ENCODE data around the gene MDN1. TPM values are rescaled to one million over a fixed set of nuclear protein-coding genes. Genes with fewer than 3 reads are reported as not detected.
A peak's percentile ranks its signal among the peaks of the same experiment; 100 is the strongest.
"Not testable (repeated sequence)": the region's sequence is repeated elsewhere in the genome, so short reads cannot be mapped to it uniquely, and the experiment has no call there.

MDN1 gene
- total and polyA plus RNA-seq, 3 donors from 2014 or later: 39.1 to 89.0 (median 80.3) TPM

DNA sequence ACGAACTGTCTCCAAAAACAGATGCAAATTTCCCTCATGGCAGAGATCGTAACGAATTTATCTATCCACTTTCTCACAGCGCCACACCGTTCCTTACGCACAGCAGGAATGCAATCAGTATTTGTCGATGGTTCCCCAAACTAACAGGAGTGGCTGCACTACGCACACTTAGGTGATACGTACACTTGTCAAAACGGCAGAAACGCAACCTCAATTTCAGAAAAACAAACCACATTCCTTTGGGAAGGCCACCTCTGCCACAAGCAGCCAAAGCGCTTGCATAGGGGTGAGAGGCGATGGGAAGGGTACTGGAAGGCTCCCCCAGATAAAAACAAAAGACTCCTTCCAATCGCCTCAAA lies 638 bp downstream of the MDN1 start:
- Histone ChIP-seq H3K4me3 (peak overlapping the region; percentile 82 to 96), H3K27me3 (no peaks in the 10 kb centered on the region), H3K4me1 (peaks cover 14% of the 10 kb centered on the region), H3K36me3 (ENCODE audit: low read depth, missing control alignments) (no peaks in the 10 kb centered on the region), H3K27ac (peak overlapping the region; percentile 84 to 87), H3K9me3 (no peaks in the 10 kb centered on the region)
- peak; percentile 43 for DNase-seq
- WGBS, 2 donors: 0% methylated on average over 12 to 14 of the region's 14 CpGs
- TF ChIP-seq, protein P1, sequence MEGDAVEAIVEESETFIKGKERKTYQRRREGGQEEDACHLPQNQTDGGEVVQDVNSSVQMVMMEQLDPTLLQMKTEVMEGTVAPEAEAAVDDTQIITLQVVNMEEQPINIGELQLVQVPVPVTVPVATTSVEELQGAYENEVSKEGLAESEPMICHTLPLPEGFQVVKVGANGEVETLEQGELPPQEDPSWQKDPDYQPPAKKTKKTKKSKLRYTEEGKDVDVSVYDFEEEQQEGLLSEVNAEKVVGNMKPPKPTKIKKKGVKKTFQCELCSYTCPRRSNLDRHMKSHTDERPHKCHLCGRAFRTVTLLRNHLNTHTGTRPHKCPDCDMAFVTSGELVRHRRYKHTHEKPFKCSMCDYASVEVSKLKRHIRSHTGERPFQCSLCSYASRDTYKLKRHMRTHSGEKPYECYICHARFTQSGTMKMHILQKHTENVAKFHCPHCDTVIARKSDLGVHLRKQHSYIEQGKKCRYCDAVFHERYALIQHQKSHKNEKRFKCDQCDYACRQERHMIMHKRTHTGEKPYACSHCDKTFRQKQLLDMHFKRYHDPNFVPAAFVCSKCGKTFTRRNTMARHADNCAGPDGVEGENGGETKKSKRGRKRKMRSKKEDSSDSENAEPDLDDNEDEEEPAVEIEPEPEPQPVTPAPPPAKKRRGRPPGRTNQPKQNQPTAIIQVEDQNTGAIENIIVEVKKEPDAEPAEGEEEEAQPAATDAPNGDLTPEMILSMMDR (IDR thresholded peaks at IDR 0.05): no peak
- no peak for TF ChIP-seq POLR2A (IDR thresholded peaks at IDR 0.05)
- intact Hi-C loops (cut with DNase I; ENCODE audit: low total_unique reads): no loop called here

DNA sequence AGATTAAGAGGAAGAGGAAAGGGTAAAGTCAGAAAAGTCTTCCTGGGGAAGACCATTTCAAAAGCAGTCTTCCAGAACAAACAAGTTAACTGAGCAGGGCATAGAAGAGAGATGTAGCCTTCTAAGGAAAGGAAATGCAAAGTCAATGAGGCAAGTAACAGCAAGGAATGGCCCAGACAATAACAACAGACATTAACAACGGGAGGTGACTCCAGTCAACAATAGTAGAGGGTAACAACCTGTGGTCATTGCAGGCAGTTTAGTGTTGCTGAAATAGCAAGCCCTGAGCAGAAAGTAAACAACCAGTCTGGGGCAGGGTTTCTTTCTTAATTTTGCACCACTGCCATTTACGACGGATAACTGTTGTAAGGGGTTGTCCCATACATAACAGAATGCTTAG lies 2.1 kb downstream of the MDN1 start:
- intact Hi-C loops (cut with DNase I; ENCODE audit: low total_unique reads): no loop called here
- TF ChIP-seq, protein P1 (IDR thresholded peaks at IDR 0.05): no peak
- TF ChIP-seq POLR2A (IDR thresholded peaks at IDR 0.05): no peak
- DNase-seq: no peak
- WGBS, 2 donors: 46 to 68% methylated on average over 3 of the region's 3 CpGs
- no peaks in the 10 kb centered on the region for H3K36me3 ChIP-seq (ENCODE audit: low read depth, missing control alignments)
- H3K4me1 ChIP-seq: peaks cover 14% of the 10 kb centered on the region
- H3K9me3 ChIP-seq: no peaks in the 10 kb centered on the region
- no peak overlapping the region for H3K4me3 ChIP-seq
- H3K27me3 ChIP-seq: no peaks in the 10 kb centered on the region
- no peak overlapping the region for H3K27ac ChIP-seq

DNA sequence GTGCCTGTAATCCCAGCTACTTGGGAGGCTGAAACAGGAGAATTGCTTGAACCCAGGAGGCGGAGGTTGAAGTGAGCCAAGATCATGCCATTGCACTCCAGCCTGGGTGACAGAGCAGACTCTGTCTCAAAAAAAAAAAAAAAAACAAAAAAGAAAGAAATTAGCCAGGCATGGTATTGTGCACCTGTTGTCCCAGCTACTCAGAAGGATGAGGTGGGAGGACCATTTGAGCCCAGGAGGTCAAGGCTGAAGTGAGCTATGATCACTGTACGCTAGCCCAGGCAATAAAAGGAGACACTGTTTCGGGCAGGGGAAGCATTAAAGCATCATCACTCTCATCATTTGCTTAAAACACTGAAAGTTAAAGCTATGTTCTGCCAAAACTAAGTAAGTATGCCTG lies 6.2 kb downstream of the MDN1 start:
- 54 to 76% methylated on average over 3 of the region's 3 CpGs for WGBS, 2 donors
- H3K27me3 ChIP-seq; intact Hi-C loops (cut with DNase I; ENCODE audit: low total_unique reads): not testable (repeated sequence)

DNA sequence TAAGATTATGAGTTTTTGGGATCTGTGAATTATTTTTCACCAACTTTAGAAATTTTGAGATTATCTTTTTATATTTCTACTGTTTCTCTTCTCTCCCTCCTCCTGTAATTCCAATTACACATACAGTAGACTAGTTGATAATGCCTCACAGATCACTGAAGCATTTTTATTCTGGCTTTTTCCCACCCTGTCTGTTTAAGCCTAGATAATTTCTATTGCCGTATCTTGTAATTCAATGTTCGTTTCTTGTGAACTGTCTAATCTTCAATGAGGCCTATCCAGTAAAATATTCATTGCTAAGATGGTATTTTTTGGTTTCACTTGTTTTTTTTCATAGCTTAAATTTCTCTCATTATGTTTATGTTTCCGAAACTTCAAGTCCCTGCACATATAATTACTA lies 12.0 kb downstream of the MDN1 start:
- H3K27me3 ChIP-seq: no peaks in the 10 kb centered on the region
- TF ChIP-seq, protein P1 (IDR thresholded peaks at IDR 0.05): no peak
- no peak for TF ChIP-seq POLR2A (IDR thresholded peaks at IDR 0.05)
- intact Hi-C loops (cut with DNase I; ENCODE audit: low total_unique reads): no loop called here

More for the DNA sequence above, 6.2 kb downstream of the MDN1 start:
- H3K4me1 ChIP-seq; H3K36me3 ChIP-seq (ENCODE audit: low read depth, missing control alignments); H3K9me3 ChIP-seq; H3K4me3 ChIP-seq; H3K27ac ChIP-seq: not testable (repeated sequence)
- DNase-seq: peak; percentile 30

DNA sequence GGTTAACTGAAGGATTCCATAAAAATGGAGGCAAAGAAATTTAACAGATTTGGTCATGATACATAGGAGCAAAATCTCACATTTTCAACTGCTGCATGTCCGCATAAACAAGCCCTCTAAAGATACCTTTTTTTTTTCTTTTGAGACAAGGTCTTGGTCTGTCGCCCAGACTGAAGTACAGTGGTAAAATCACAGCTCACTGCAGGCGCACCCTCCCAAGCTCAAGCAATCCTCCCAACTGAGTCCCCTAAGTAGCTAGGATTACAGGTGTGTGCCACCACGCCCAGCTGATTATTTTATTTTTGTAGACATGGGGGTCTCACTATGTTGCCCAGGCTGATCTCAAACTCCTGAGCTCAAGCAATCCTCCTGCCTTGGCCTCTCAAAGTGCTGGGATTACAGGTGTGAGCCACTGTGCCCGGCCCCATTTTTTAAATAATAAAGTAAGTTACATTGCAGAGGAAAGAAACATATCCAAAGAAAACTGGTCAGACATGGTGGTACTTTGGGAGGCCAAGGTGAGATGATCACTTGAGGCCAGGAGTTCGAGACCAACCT lies 13.7 kb downstream of the MDN1 start:
- no peak for DNase-seq
- no peak overlapping the region for H3K27ac ChIP-seq
- intact Hi-C loops (cut with DNase I; ENCODE audit: low total_unique reads): no loop called here
- no peaks in the 10 kb centered on the region for H3K27me3 ChIP-seq
- H3K36me3 ChIP-seq (ENCODE audit: low read depth, missing control alignments): no peaks in the 10 kb centered on the region
- H3K4me1 ChIP-seq: peaks cover 8% of the 10 kb centered on the region
- 72 to 82% methylated on average over 6 of the region's 6 CpGs for WGBS, 2 donors
- H3K4me3 ChIP-seq: no peak overlapping the region
- no peaks in the 10 kb centered on the region for H3K9me3 ChIP-seq
- TF ChIP-seq, protein P1 (IDR thresholded peaks at IDR 0.05): no peak
- no peak for TF ChIP-seq POLR2A (IDR thresholded peaks at IDR 0.05)

More for the DNA sequence above, 12.0 kb downstream of the MDN1 start:
- Histone ChIP-seq H3K9me3 (no peaks in the 10 kb centered on the region), H3K27ac (no peak overlapping the region), H3K36me3 (ENCODE audit: low read depth, missing control alignments) (no peaks in the 10 kb centered on the region), H3K4me3 (no peak overlapping the region), H3K4me1 (peaks cover 8% of the 10 kb centered on the region)
- 83 to 86% methylated on average over 3 of the region's 3 CpGs for WGBS, 2 donors
- no peak for DNase-seq
